NCI-H1694 (cell line): Measurements from ENCODE around the gene HOXB6.

ENCODE experiments used
- DNase-seq: peaks from one replicate; lab custom pipeline; 2025; lab: John Stamatoyannopoulos, UW

Gene HOXB6

DNA sequence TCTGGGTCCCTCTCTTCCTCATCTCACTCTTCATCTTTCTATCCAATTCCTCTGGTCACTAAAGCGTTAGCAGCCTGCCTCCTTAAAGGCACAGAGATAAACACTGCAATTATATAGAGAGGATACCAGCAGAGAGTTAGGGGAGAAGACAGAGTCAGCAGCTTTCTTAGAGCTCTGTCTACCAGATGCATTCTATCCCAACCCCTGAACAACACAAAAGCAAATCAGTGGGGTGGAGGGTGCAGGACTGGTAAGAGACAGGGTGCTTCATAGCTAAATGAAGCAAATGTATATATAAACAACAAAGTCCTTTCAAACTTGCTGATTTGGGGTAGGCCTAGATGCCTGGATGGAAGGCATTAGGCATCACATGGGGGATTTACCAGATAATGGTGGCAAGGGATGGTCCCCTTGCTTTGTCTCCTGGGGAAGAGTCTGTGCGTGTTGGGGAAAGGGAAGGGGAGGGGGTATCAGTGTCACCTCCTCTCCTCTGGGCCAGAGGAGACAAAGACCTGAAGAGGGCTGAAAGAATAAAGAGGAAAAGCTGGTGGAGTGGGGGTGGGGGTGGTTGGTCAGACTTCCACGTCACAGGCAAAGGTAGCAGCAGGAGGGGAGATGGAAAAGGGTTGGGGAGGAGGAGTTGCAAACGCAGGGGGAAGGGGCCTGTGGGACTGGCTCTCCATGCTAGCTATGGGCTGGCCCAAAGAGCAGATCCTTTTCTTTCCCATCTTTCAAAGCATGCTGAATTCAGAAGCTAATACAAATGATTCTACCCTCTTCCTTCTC is 38.7 kb downstream of the HOXB6 start:
- no peak for DNase-seq

DNA sequence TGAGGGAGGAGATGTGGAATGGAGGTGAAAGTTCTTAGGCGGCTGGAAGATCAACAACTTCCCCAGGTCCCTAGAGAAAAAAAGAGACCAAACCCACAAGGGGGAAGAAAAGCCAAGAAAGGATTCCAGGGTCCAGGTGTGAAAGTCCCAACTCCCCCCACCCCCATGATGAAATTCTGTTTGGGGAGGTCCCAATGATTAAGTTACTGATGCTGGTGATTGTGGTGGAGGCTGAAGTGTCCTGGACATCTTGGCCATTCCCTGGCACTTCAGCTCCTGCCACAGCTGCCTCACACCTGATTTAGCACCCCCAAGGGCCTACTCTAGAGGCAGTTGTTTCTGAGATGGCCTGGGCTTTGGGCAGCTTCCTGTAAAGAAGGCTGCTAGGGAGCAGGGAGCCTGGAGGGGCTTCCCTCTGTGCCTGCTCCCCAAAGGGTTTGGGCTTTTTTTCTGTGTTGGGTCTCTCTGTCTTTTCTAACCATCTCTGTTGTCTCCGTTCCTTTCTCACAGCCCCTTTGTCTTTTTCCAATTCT is 39.7 kb downstream of the HOXB6 start:
- DNase-seq = no peak

DNA sequence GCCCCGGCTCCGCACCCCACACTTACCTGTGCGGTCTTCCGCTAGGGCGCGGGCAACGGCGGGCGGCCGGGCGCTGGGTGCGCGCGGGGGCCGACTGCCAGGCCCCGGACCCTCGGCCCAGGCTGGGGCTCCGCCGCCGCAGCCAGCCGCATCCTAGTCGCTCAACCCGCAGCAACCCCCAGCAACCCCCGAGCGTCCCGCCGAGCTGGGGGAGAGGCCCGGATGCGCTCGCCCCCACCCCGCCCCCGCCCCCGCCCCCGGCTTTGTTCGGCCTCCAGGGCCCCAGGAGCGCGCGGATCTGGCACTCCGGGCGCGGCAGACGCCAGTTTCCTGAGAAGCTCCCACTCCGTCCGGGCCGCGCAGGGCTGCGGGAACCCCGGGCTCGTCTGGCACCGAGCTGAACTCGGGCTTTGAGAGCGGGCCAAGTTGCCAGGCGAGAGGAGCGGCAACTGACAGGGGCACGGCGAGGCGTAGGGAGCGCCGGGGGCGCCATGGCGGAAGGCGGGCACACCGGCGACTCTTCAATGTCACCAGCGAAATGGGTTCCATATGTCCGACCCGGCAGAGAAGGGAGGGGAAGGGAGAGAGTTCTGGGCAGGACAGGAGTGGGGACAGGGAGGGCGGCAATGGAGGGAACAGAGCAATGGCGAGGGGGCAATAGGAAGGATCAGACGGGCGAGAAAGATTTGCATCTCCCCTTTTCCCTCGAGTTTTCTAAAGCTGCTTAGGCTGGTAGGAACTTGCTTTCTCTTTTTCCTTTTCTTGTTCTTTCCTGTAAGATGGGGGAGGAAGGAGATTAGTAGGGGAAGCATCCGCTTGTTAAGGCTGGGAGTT is 40.4 kb downstream of the HOXB6 start:
- no peak for DNase-seq

DNA sequence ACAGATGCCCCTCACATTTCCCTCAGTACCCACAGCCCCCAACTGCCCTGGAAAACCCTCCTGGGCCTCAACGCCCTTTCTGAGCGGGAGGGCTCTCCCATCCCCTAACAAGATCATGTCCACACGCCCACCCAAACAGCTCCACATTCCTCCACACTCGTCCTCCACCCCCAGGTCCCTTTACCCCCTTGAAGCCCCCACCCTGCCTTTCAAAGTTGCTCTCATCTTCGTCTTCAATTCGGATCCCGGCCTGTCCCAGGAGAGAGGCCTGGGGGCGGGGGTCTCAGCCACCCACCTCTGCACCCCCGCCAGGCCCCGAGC is 41.0 kb downstream of the HOXB6 start:
- DNase-seq = no peak

DNA sequence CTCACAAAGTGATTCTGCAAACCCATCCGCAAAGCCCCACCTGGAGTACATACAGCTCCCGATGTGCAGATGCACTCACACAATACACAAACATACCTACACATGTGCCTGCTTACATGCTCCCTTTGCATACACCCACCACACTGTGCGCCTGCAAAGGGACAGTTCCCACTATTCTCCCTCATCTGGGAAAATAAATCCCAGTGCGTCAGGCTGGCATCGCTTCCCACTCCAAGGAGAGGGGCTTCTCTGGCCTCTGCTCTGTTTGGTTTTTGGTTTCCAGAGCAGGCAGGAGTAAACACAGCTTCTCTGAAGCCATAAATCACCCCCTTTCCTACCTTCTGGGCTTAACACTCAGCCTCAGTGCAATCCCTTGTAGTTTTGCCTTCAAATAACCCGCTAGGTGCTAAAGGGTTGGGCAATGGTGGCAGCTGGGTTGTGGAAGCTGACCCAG is 41.4 kb downstream of the HOXB6 start:
- DNase-seq = no peak

DNA sequence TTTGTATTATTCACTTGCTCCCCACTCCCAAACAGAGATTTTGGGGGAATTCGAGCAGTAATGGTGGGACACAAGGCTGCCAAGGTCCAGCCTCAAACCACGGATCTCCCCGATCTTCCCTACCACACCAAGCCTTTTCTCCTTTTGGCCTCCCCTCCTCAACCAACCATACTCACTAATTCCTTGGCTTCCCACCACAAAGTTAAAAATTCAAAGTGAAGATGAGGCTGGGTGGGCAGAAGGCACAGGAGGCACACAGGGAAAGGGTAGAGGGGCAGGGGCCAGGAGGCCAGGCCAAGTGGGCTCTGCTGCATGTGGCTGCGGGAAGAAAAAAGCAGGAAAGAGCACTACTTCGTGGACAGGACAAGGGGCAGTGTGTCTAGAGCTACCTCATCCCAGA is 41.9 kb downstream of the HOXB6 start:
- no peak for DNase-seq

DNA sequence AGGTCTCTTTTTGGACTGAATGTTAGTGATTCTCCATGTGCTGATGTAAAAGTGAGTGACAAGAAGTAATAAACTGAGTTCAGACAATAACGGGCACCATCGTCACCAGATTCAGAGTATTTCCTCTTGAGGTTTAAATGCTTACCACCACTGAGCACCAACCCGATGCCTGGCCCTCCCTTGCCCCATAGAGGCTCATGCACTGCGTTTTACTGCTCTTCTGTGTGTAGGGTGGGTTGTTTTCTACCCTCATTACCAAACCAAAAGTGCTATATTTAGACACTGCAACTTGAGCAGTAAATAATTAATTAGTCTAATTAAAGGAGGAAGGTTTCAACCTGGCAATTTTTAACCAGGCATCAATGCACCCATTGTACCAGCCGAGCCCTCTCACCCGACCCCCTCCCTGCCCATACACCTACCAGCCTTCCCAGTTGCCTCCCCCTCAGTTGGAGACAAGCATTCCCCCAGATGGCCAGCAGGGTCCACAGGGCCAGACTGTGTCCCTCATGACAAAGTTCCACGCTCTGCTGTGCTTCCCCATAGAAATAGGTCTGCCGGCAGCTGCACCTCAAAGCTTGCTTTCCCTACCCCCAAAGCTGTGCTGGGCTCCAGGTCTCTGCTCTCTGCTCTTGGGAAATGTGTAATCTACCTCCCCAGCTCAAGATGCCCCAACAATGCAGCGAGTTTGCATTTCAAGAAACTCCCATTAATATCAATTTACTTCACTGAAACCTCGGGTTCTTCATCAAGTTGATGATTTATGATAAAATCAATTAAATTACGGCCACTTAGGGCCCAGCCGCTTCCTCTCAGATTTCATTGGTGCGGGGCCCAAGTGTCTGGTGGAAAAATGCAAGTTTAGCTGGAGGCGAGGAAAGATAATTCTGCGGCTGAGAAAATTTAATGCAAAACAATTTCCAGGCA is 42.6 kb downstream of the HOXB6 start:
- no peak for DNase-seq

DNA sequence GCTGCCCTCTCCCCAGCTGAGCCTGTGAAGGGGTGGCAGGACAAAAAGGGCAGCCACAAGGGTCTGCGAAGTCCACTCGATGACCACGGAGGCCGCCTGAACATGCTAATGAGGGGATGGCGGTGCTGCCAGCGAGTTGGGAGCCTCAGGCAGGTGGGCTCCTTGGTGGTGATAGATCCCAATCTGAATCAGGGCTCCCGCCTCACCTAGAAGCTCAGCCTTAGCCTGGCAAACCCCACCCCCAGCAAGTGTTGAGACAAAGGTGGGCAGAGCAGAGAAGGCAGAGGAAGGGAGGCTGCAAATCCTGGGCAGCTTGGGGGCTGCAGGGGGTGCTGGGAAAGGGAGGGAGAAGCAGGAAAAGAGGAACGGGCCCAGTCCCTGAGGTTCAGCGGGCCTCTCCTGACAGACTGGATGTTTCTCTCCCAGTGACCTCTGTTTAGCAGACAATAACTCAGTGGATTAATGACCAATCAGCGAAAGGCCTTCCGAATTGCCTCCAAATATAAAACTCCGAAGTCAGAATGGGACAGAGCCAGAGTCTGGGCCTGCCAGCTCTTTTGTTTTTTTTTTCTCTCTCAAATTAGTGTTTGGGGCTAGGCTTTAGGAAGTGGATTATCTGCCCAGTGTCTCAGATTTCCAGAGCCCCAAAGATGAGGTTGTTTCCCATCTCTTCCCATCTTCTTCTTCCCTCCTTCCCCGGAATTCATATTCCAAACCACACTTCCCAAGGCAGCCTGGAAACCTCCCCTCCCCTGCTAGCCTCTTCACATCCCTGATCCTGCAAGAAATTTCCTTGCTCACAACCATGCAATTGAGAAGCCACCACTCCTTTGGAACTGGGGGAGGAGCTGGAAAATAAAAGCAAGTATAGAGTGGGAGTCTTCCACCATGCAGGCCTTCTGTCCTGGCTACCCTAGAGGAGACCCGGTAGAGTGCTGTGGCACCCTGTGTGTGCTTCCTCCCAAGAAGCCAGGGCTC is 44.7 kb downstream of the HOXB6 start:
- DNase-seq = no peak

DNA sequence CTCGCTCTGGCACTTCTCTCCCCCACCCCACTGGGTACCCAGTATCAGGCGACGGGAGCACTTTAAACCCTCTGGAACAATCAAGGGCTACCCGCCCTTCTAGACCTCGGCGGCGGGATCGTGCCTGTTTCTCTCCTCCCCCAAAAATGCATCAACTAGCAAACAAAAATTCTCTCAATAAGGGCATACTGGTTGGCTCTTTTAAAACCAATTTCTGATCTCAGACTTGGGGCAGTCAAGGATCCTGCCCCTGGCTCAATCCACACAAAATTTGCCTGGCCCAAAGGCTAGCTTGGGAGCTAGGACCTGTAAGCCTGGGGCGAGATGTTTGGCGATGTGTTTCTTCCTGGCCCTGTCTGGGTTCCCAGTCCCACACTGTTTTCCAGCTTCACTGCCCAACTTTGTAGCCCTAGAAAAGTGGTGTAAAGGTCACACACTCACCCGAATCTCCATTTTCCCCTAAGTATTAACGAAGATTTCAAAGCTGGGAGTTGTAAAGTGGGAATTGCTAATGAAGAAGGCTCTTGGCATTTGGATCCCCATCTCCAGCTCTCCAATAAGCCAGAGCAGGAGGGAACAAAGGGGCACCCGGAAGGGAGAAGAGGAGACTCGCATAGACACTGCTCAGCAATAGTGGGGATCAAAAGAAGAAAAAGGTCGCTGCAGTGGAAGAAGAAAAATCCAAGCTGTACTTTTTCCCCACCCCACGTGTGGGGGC is 45.5 kb downstream of the HOXB6 start:
- DNase-seq = no peak

DNA sequence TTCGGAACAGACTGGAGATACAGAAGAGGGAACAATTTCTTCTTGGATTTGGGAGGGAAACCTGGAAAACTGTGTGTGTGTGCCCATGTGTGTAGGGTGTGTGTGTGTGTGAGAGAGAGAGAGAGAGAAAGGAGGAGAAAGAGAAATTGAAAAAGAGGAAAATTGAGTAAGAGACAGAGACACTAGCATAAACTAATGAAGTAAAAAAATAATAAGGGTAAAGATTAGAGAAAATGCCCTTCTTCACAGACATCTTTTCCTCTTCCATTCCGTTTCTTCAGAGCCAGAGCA is 46.0 kb downstream of the HOXB6 start:
- no peak for DNase-seq

DNA sequence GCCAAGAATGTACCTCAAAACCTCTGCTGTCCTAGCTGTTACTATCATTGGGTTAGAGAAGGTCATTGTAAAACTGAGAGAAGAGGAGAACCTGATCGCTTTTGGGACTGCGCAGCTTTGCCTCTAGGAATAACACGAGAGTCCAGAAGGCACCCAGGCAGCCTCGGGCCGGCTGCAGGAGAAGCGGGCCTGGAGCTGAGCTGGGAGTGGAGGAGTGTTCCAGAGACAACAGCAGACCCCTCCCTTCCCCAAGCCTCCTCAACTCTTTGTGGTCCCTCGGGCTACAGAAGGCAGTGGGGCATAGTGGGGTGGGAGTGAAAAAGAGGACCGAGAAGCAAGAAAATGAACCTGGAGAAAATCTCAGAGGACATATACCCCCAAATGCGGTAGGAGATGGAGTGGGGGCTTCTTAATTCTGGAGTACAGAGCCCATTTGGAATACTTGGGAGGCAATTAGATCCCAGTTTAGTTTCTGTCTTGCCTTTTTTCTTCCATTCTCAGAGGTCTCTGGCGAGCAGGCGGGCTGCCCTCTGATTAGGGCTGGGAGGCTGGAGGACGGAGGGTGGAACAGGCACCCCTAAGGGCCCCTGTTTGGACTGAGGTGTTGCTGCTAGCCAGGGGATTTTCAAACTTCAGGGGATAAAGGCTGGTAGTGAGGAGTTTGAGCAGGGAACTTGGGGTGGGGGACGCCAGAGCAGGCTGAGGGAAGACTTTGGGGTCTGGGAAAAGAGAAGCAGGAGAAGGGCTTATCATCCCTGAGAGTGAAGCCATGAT is 46.5 kb downstream of the HOXB6 start:
- no peak for DNase-seq

DNA sequence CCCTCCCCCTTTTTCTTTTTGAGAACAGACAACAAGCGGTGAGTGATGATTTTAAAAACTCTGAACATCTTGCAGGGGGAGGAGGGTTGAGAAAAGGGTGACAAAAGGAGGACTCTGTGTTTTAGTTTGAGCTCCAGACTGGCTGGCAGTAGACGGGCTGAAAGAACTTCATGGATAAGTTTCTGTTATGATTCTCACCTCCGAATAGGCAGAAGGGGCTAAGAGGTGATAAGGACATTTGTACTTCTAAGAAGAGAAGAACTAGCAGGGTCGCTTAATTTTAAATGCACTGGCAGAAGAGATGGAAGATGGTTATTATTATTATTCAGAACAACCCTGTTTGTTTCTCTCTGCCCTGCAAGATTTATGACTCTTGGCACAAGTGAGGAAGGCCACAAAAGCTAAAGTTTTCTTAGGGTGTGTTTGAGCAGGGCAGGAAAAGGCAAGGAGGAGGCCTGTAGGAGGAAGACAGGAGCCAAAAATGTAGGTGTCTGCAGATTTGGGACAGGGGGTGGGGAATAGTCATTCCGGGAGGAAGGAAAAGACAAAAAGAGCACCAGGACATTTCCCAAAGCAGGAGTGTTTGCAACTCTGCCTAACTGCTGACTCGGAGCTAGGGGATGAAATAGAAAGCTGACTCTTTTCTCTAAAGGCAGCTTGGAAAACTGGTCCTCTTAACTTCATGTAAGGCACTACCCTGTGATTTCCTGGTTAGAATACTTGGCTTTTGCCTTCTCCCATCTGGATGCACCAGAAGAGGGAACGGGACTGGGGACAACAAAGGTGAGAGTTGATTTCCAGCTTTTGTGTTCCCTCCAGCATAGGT is 48.0 kb downstream of the HOXB6 start:
- DNase-seq = no peak

DNA sequence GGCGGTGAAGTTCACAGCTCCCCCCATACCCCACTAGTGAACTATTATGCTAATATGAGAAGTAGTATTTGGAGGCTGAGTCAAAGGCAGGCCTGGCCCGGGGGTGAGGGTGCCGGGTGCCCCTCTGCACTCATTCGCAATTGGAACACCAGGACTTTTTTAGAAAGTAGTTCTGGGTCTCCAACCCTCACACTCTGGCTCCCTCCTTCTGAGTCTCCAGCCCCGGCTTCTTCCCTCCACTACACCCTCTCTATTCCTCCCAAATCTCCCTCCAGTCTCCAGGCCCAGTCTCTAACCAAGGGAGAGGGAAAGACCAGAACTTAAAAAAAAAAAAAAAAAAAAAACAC is 48.6 kb downstream of the HOXB6 start:
- DNase-seq = no peak

DNA sequence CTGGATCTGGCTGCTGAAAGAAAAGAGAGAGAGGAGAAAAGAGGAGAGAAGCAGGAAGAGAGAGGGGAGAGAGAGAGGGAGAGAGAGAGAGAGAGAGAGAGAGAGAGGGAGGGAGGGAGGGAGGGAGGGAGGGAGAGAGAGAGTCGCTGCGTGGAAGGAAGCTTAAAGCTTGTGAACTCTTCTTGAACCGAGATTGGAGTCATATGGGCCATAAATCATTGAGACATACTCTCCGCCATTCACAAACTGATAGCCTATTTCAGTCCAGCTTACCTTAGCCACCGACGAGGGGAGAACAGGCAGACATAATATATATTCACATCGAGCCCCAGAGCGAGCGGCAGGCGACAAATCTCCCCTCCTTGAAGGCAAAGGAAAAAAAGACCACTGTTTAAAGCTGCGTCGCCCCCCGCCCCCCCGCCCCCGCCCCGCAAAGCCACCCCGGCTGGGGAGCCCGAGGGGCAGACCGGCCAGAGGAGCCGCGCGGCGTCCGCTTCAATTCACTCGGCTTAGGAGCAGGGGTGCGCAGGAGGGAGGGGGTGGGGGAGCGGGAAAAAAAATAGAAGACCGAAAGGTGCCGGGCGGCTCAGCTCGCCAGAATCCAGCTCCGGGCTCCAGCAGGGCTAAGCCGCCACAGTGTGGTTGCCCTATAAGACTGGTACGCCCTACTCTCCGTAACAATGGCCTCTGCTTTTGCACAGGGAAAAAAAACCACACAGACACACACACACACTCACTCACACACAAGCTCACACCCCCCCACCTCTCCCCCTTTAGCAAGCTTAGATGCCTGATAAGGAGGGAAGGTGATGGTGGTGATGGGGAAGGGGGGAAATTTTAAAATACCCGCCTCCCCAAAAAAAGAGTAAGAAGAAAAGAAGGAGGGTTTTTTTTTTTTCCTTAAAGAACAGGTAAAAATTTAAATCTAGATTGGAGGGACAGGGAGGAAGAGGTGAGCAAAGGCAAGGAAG is 49.2 kb downstream of the HOXB6 start:
- peak; percentile 37 for DNase-seq

DNA sequence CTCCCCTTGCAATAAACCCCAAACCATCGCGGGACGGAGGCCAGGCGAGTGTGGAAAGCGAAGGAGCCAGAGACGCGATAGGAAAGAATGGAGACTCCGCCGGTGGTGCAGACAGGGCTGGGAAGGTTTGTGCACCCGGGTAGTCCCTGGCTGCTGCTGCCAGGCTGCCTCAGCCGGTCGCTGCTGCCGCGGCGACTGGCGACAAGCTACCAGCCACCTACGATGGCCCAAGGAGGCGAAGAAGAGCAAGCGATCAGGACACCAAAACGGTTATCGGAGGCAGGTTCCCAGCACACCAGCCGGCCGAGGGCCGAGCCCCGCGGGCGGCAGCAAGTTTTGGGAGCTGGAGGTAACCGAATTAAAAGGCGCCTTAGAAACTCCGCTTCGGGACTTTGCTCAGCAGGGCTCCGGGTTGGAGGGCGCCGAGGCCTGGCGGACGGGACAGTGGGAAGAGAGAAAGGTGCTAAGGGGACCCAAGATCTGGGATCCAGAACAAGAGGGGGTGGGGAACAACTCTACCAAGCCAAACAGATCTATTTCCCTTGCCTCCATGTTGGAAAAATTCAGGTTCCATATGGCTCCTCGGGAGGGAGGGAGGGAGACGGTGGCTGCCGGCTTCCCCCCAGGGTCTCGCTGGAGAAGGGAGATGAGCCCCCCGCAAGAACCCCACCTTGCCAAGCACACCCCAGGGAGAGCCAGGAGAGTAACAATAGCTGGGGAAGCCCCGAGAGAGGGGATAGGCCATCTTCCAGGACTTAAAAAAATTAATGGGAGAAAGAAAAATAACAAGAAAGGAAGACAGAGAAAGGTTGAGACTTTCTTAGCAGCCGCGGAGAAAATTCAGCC is 50.2 kb downstream of the HOXB6 start:
- DNase-seq = peak; percentile 26

DNA sequence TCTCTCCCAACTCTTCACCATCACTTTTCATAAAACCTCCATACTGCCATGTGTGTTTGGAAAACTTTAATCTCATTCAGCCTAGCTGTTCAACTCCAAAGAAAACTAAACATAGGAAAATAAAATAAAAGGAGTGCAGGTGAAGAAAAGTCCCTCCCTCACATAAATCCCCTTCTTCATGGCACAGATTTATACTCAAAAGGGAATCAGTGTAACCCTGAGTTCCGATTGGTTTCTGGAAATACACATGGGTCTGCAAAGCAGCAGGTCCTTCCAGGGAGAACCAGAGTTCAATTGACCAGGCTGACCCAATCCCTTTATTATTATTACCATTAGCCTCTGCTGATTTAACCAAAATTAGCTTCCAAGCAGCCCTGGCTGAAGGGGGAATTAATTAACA is 51.0 kb downstream of the HOXB6 start:
- DNase-seq = no peak

DNA sequence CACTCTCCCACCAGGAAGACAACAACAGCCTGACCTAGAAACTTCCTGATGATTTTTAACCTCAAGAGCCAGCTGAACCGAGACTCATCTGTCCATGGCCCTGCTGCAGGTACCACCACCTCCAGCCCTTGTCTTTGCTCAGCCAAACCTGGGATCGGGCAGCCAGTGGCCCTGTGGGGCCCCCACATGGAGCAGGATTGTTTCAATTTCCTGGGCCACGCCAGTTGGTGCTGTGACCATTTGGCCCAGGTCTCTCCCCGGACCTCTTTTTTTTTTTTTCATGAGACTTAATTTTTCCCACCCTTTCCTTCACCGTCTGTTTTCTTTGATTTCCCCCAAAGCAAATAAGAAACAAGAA is 51.6 kb downstream of the HOXB6 start:
- no peak for DNase-seq
